Fibroblast of skin of scalp (primary cell): ENCODE data around the gene SNX24.

Source experiments
- DNase-seq: peaks from one replicate; pipeline ENCODE4 v3.0.0-alpha.2; 2013

The SNX24 gene

GRCh38 chr5:122921826-122922225 lies 76.4 kb downstream of the SNX24 start:
- peak; percentile 58 for DNase-seq

- no peak for DNase-seq
These were observed 78.8 kb downstream of the SNX24 start for GRCh38 chr5:122924203-122924602.

- no peak for DNase-seq
These were observed 79.4 kb downstream of the SNX24 start for GRCh38 chr5:122924719-122925395.

- DNase-seq: no peak
These were observed 83.6 kb downstream of the SNX24 start for GRCh38 chr5:122929001-122929400.

GRCh38 chr5:122929980-122930379 lies 84.6 kb downstream of the SNX24 start:
- DNase-seq: no peak

- no peak for DNase-seq
These were observed 88.5 kb downstream of the SNX24 start for GRCh38 chr5:122933956-122934355.

- no peak for DNase-seq
These were observed 90.7 kb downstream of the SNX24 start for GRCh38 chr5:122936088-122936487.

GRCh38 chr5:122937914-122938313 lies 92.5 kb downstream of the SNX24 start:
- no peak for DNase-seq

GRCh38 chr5:122940890-122941289 lies 95.5 kb downstream of the SNX24 start:
- DNase-seq: no peak

GRCh38 chr5:122941737-122942136 lies 96.3 kb downstream of the SNX24 start:
- no peak for DNase-seq

- peak; percentile 22 for DNase-seq
These were observed 96.9 kb downstream of the SNX24 start for GRCh38 chr5:122942164-122942914.

- DNase-seq: no peak
These were observed 97.8 kb downstream of the SNX24 start for GRCh38 chr5:122943050-122943698.

GRCh38 chr5:122944051-122944450 lies 98.6 kb downstream of the SNX24 start:
- DNase-seq: no peak

GRCh38 chr5:122947372-122947771 lies 102.0 kb downstream of the SNX24 start:
- DNase-seq: no peak

GRCh38 chr5:122947772-122948171 lies 102.4 kb downstream of the SNX24 start:
- DNase-seq: no peak

GRCh38 chr5:122948319-122948718 lies 102.9 kb downstream of the SNX24 start:
- no peak for DNase-seq

- no peak for DNase-seq
These were observed 106.2 kb downstream of the SNX24 start for GRCh38 chr5:122951658-122952057.

GRCh38 chr5:122954719-122955118 lies 109.3 kb downstream of the SNX24 start:
- DNase-seq: no peak

GRCh38 chr5:122957457-122957856 lies 112.0 kb downstream of the SNX24 start:
- no peak for DNase-seq

- no peak for DNase-seq
These were observed 114.5 kb downstream of the SNX24 start for GRCh38 chr5:122959740-122960445.

GRCh38 chr5:122963305-122963704 lies 117.9 kb downstream of the SNX24 start:
- no peak for DNase-seq

- no peak for DNase-seq
These were observed 119.7 kb downstream of the SNX24 start for GRCh38 chr5:122965111-122965510.

GRCh38 chr5:122967085-122967484 lies 121.7 kb downstream of the SNX24 start:
- no peak for DNase-seq
